IPS DF 6.9 (cell line): Measurements from ENCODE around the gene PLPP4.
A peak's percentile ranks its signal among the peaks of the same experiment; 100 is the strongest.
"Not testable (repeated sequence)": the region's sequence is repeated elsewhere in the genome, so short reads cannot be mapped to it uniquely, and the experiment has no call there.

Source experiments
- DNase-seq: peaks from one replicate; pipeline ENCODE4 v3.0.0-alpha.2; 2013; ENCODE audit warnings: low read depth, low spot score
- H3K27ac ChIP-seq: one replicate; pipeline ENCODE4 v1.5.1; 2013; ENCODE audit warnings: low read length, control low read depth
- H3K27me3 ChIP-seq: 2 replicates; pipeline ENCODE4 v1.6.1; 2013; ENCODE audit warnings: mild to moderate bottlenecking, low read length; ENCODE audit not compliant: control insufficient read depth, insufficient read depth
- H3K36me3 ChIP-seq: 2 replicates; pipeline ENCODE4 v1.6.1; 2013; ENCODE audit warnings: low read length; ENCODE audit not compliant: control insufficient read depth, insufficient read depth
- H3K4me1 ChIP-seq: 2 replicates; pipeline ENCODE4 v1.6.1; 2013; ENCODE audit warnings: low read length; ENCODE audit not compliant: control insufficient read depth, insufficient read depth
- H3K4me3 ChIP-seq: 2 replicates; pipeline ENCODE4 v1.5.1; 2013; ENCODE audit warnings: mild to moderate bottlenecking, low read length
- H3K9me3 ChIP-seq: 2 replicates; pipeline ENCODE4 v1.6.1; 2013; ENCODE audit warnings: low read length, inconsistent platforms; ENCODE audit not compliant: control insufficient read depth, insufficient read depth
- WGBS: extraction: QIAGEN DNeasy Blood & Tissue Kit; methylation state at CpG from one replicate; pipeline ENCODE4 v1.1.7; 2013; ENCODE audit warnings: mixed read lengths, missing lambda C conversion rate; ENCODE audit not compliant: insufficient read length, insufficient coverage; 5-methylcytosine and 5-hydroxymethylcytosine counted together

Gene PLPP4

GRCh38 chr10:120504227-120504626 lies 47.2 kb downstream of the PLPP4 start:
- H3K27me3 ChIP-seq, H3K9me3 ChIP-seq, H3K4me1 ChIP-seq, H3K4me3 ChIP-seq, H3K36me3 ChIP-seq, DNase-seq, H3K27ac ChIP-seq: not testable (repeated sequence)
- WGBS, result no CpG with 5 or more reads among the region's 4 CpGs

GRCh38 chr10:120505056-120505455 lies 48.0 kb downstream of the PLPP4 start:
- no peak overlapping the region for H3K4me3 ChIP-seq
- no peak for DNase-seq
- no peaks in the 10 kb centered on the region for H3K27me3 ChIP-seq
- H3K9me3 ChIP-seq, result no peaks in the 10 kb centered on the region
- no peak overlapping the region for H3K27ac ChIP-seq
- no peaks in the 10 kb centered on the region for H3K4me1 ChIP-seq
- no CpG with 5 or more reads among the region's 3 CpGs for WGBS
- H3K36me3 ChIP-seq, result no peaks in the 10 kb centered on the region

GRCh38 chr10:120505866-120506265 lies 48.8 kb downstream of the PLPP4 start:
- WGBS, result no CpG with 5 or more reads among the region's 4 CpGs
- Histone ChIP-seq H3K27me3 (no peaks in the 10 kb centered on the region), H3K9me3 (no peaks in the 10 kb centered on the region), H3K36me3 (no peaks in the 10 kb centered on the region), H3K27ac (no peak overlapping the region), H3K4me1 (no peaks in the 10 kb centered on the region), H3K4me3 (no peak overlapping the region)
- DNase-seq, result no peak

- no peaks in the 10 kb centered on the region for H3K4me1 ChIP-seq
- no peak for DNase-seq
- H3K27ac ChIP-seq, result no peak overlapping the region
- no CpG with 5 or more reads among the region's 3 CpGs for WGBS
- no peaks in the 10 kb centered on the region for H3K9me3 ChIP-seq
- H3K27me3 ChIP-seq, result no peaks in the 10 kb centered on the region
- no peaks in the 10 kb centered on the region for H3K36me3 ChIP-seq
- no peak overlapping the region for H3K4me3 ChIP-seq
Observed at GRCh38 chr10:120506674-120507073, 49.6 kb downstream of the PLPP4 start.

GRCh38 chr10:120507175-120507574 lies 50.1 kb downstream of the PLPP4 start:
- Histone ChIP-seq H3K36me3 (no peaks in the 10 kb centered on the region), H3K9me3 (no peaks in the 10 kb centered on the region), H3K27me3 (no peaks in the 10 kb centered on the region), H3K27ac (no peak overlapping the region), H3K4me1 (no peaks in the 10 kb centered on the region), H3K4me3 (no peak overlapping the region)
- no CpG with 5 or more reads among the region's 1 CpG for WGBS
- no peak for DNase-seq

GRCh38 chr10:120507651-120508050 lies 50.6 kb downstream of the PLPP4 start:
- Histone ChIP-seq H3K36me3 (no peaks in the 10 kb centered on the region), H3K27ac (no peak overlapping the region), H3K4me3 (no peak overlapping the region), H3K27me3 (no peaks in the 10 kb centered on the region), H3K9me3 (no peaks in the 10 kb centered on the region), H3K4me1 (no peaks in the 10 kb centered on the region)
- no CpG with 5 or more reads among the region's 2 CpGs for WGBS
- DNase-seq, result no peak

- H3K27ac ChIP-seq, result no peak overlapping the region
Observed at GRCh38 chr10:120508393-120508792, 51.4 kb downstream of the PLPP4 start.

GRCh38 chr10:120508966-120509365 lies 51.9 kb downstream of the PLPP4 start:
- no CpG with 5 or more reads among the region's 1 CpG for WGBS
- no peak overlapping the region for H3K4me3 ChIP-seq
- H3K4me1 ChIP-seq, result no peaks in the 10 kb centered on the region
- no peaks in the 10 kb centered on the region for H3K36me3 ChIP-seq
- no peaks in the 10 kb centered on the region for H3K27me3 ChIP-seq
- H3K27ac ChIP-seq, result no peak overlapping the region
- H3K9me3 ChIP-seq, result no peaks in the 10 kb centered on the region
- no peak for DNase-seq

More at GRCh38 chr10:120508393-120508792, 51.4 kb downstream of the PLPP4 start:
- H3K4me1 ChIP-seq, result no peaks in the 10 kb centered on the region
- H3K36me3 ChIP-seq, result no peaks in the 10 kb centered on the region
- no peaks in the 10 kb centered on the region for H3K27me3 ChIP-seq
- WGBS, result no CpG with 5 or more reads among the region's 7 CpGs
- no peak overlapping the region for H3K4me3 ChIP-seq
- H3K9me3 ChIP-seq, result no peaks in the 10 kb centered on the region
- DNase-seq, result no peak

- no peaks in the 10 kb centered on the region for H3K27me3 ChIP-seq
- no peaks in the 10 kb centered on the region for H3K36me3 ChIP-seq
- no peaks in the 10 kb centered on the region for H3K9me3 ChIP-seq
- no peak overlapping the region for H3K4me3 ChIP-seq
- WGBS, result no CpG with 5 or more reads among the region's 3 CpGs
- DNase-seq, result no peak
- H3K4me1 ChIP-seq, result no peaks in the 10 kb centered on the region
- H3K27ac ChIP-seq, result no peak overlapping the region
Observed at GRCh38 chr10:120511165-120511564, 54.1 kb downstream of the PLPP4 start.

- no peak for DNase-seq
- Histone ChIP-seq H3K27ac (no peak overlapping the region), H3K4me3 (no peak overlapping the region), H3K4me1 (no peaks in the 10 kb centered on the region), H3K27me3 (no peaks in the 10 kb centered on the region), H3K9me3 (no peaks in the 10 kb centered on the region), H3K36me3 (no peaks in the 10 kb centered on the region)
- no CpG with 5 or more reads among the region's 3 CpGs for WGBS
Observed at GRCh38 chr10:120513307-120513796, 56.3 kb downstream of the PLPP4 start.

- no peaks in the 10 kb centered on the region for H3K27me3 ChIP-seq
- no peaks in the 10 kb centered on the region for H3K4me1 ChIP-seq
- no peaks in the 10 kb centered on the region for H3K36me3 ChIP-seq
- H3K4me3 ChIP-seq, result no peak overlapping the region
- H3K27ac ChIP-seq, result no peak overlapping the region
- H3K9me3 ChIP-seq, result no peaks in the 10 kb centered on the region
- no CpG with 5 or more reads among the region's 11 CpGs for WGBS
- DNase-seq, result peak; percentile 37
Observed at GRCh38 chr10:120514035-120514620, 57.1 kb downstream of the PLPP4 start.
